ENCODE measurements around the gene UBAP1.
A peak's percentile ranks its signal among the peaks of the same experiment; 100 is the strongest.

UBAP1 gene

GRCh38 chr9:34143116-34143515 lies 35.7 kb upstream of the UBAP1 start:
- H3K4me3 ChIP-seq (ENCODE audit: low read depth, low read length) = no peak overlapping the region
- TF ChIP-seq CTCF (IDR thresholded peaks at IDR 0.05; ENCODE audit: insufficient read depth, low read depth, low read length, missing control alignments) = no peak
- DNase-seq (ENCODE audit: low read depth) = no peak

- no peak for TF ChIP-seq CTCF (IDR thresholded peaks at IDR 0.05; ENCODE audit: insufficient read depth, low read depth, low read length, missing control alignments)
- H3K4me3 ChIP-seq (ENCODE audit: low read depth, low read length) = no peak overlapping the region
- DNase-seq (ENCODE audit: low read depth) = peak; percentile 14
Measured at GRCh38 chr9:34145165-34145564, 33.7 kb upstream of the UBAP1 start.

- no peak for TF ChIP-seq CTCF (IDR thresholded peaks at IDR 0.05; ENCODE audit: insufficient read depth, low read depth, low read length, missing control alignments)
- H3K4me3 ChIP-seq (ENCODE audit: low read depth, low read length) = no peak overlapping the region
- no peak for DNase-seq (ENCODE audit: low read depth)
Measured at GRCh38 chr9:34151398-34151797, 27.4 kb upstream of the UBAP1 start.

GRCh38 chr9:34154057-34154456 lies 24.8 kb upstream of the UBAP1 start:
- no peak for DNase-seq (ENCODE audit: low read depth)
- TF ChIP-seq CTCF (IDR thresholded peaks at IDR 0.05; ENCODE audit: insufficient read depth, low read depth, low read length, missing control alignments) = no peak
- H3K4me3 ChIP-seq (ENCODE audit: low read depth, low read length) = no peak overlapping the region

- TF ChIP-seq CTCF (IDR thresholded peaks at IDR 0.05; ENCODE audit: insufficient read depth, low read depth, low read length, missing control alignments) = no peak
- DNase-seq (ENCODE audit: low read depth) = no peak
- H3K4me3 ChIP-seq (ENCODE audit: low read depth, low read length) = no peak overlapping the region
Measured at GRCh38 chr9:34157318-34157717, 21.5 kb upstream of the UBAP1 start.

GRCh38 chr9:34157898-34158297 lies 20.9 kb upstream of the UBAP1 start:
- H3K4me3 ChIP-seq (ENCODE audit: low read depth, low read length) = no peak overlapping the region
- no peak for TF ChIP-seq CTCF (IDR thresholded peaks at IDR 0.05; ENCODE audit: insufficient read depth, low read depth, low read length, missing control alignments)
- DNase-seq (ENCODE audit: low read depth) = no peak

- no peak for DNase-seq (ENCODE audit: low read depth)
Measured at GRCh38 chr9:34158362-34158869, 20.4 kb upstream of the UBAP1 start.

More at GRCh38 chr9:34158362-34158869, 20.4 kb upstream of the UBAP1 start:
- no peak for TF ChIP-seq CTCF (IDR thresholded peaks at IDR 0.05; ENCODE audit: insufficient read depth, low read depth, low read length, missing control alignments)
- no peak overlapping the region for H3K4me3 ChIP-seq (ENCODE audit: low read depth, low read length)
